H1 (cell line): ENCODE measurements around the gene C16orf54. TPM values are rescaled to one million over a fixed set of nuclear protein-coding genes. Genes with fewer than 3 reads are reported as not detected.

Experiments used
- ASH2L ChIP-seq: fragments of 200-600, 300-600 bp; sonication (generic); IDR thresholded peaks from one replicate; pipeline ENCODE4 v1.7.1; 2017; ENCODE audit warnings: low read length
- CBX5 ChIP-seq: fragments of 300-800, 300-1000 bp; sonication (generic); IDR thresholded peaks from 2 replicates; pipeline ENCODE4 v1.7.1; 2016; ENCODE audit warnings: antibody characterized with exemption, low read length, low read depth
- CEBPB ChIP-seq: IDR thresholded peaks from 2 replicates; pipeline ENCODE4 v1.6.1; 2012; ENCODE audit warnings: low read depth, low read length
- FOSL1 ChIP-seq: IDR thresholded peaks from 2 replicates; pipeline ENCODE4 v1.6.1; 2011; ENCODE audit warnings: mild to moderate bottlenecking, low read depth, low read length, moderate library complexity; ENCODE audit not compliant: insufficient read depth
- RXRA ChIP-seq: IDR thresholded peaks from 2 replicates; pipeline ENCODE4 v1.6.1; 2011; ENCODE audit warnings: low read depth, mild to moderate bottlenecking, low read length, moderate library complexity; ENCODE audit not compliant: insufficient read depth
- SP1 ChIP-seq: IDR thresholded peaks from 2 replicates; pipeline ENCODE4 v1.6.1; 2011; ENCODE audit warnings: low read depth, low read length
- TCF12 ChIP-seq: IDR thresholded peaks from 2 replicates; pipeline ENCODE4 v1.6.1; 2011; ENCODE audit warnings: low read depth, mild to moderate bottlenecking, low read length
- polyA plus RNA-seq, 7 experiments: library from polyadenylated mRNA; depleted of rRNA in 3 of 7; stranded (reverse) in 5 of 7; unstranded in 2 of 7; fragments of >200 nt in 5 of 7; fragments of 200-250 nt in 2 of 7; gene quantifications; 1 replicate in 5 of 7; 2 replicates in 1 of 7; 4 replicates in 1 of 7; pipeline versions ENCODE4 v1.2.1 to v1.2.3, GENCODE V29; 2011 to 2013; ENCODE audit warnings: missing spikeins in 2 of 7, mixed read lengths in 2 of 7
- total RNA-seq: library from RNA; stranded (reverse); fragmentation: NEBNext Ultra II Directional; extraction: Animal tissue kit (Norgen Biotek cat#: 25700); gene quantifications from 2 replicates; pipeline ENCODE4 v1.2.1, GENCODE V29; 2021

C16orf54 gene
- total and polyA plus RNA-seq, 2 of the 8 experiments (the other 6 are each of a cell fraction or from before 2014, with no cell fraction given): not detected

DNA sequence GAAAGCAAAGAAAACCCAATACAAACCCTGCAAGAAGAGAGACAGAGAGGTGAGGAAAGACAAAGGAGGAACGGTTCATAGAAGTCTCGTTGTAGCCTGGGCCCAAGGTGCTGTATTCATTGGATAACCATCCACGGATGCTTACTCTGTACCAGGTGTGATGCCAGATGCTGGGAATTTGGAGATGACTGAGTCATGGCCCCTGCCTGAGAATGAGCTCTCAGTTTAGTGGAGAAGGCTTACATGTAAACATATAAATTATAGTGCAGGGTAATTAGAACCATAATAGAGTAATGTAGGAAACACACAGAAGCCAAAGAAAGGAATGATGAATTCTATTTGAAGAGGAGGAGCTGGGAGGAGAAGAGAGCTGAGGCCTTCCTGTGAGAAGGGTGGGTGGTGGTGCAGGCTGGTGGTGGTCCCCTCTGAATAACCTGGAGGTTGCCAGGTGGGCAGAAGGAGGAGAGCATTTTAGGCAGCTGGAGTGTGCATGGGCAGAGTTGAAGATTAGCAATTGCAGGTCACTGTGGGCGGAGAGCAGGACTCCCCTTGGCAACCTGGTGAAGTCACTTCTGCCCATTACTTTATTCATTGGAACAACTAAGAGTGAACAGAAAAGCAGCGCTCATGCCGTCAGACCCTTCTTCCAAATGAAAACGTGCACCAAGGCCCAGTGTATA is 24.6 kb upstream of the C16orf54 start (continued):
- TF ChIP-seq TCF12 (no peak), SP1 (no peak), CBX5 (no peak), CEBPB (no peak), RXRA (no peak), ASH2L (no peak), FOSL1 (no peak)
